NCI-H2171 (cell line): ENCODE results near the gene CYB5R3.
"Not testable (repeated sequence)": the region's sequence is repeated elsewhere in the genome, so short reads cannot be mapped to it uniquely, and the experiment has no call there.

Experiments
- DNase-seq: peaks from one replicate; lab custom pipeline; 2025; lab: John Stamatoyannopoulos, UW

CYB5R3 gene

GRCh38 chr22:42623756-42624441 is 25.3 kb downstream of the CYB5R3 start:
- no peak for DNase-seq

GRCh38 chr22:42623301-42623751 is 25.9 kb downstream of the CYB5R3 start:
- DNase-seq: no peak

- no peak for DNase-seq
Measured at GRCh38 chr22:42622061-42622710, 27.0 kb downstream of the CYB5R3 start.

GRCh38 chr22:42621505-42622002 is 27.6 kb downstream of the CYB5R3 start:
- DNase-seq: no peak

GRCh38 chr22:42620084-42620483 is 29.1 kb downstream of the CYB5R3 start:
- no peak for DNase-seq

- DNase-seq: no peak
Measured at GRCh38 chr22:42619261-42620063, 29.7 kb downstream of the CYB5R3 start.

- DNase-seq: no peak
Measured at GRCh38 chr22:42617155-42617983, 31.8 kb downstream of the CYB5R3 start.

- DNase-seq: not testable (repeated sequence)
Measured at GRCh38 chr22:42615860-42616175, 33.4 kb downstream of the CYB5R3 start.

- DNase-seq: peak; percentile 96
Measured at GRCh38 chr22:42615092-42615859, 33.9 kb downstream of the CYB5R3 start.

- DNase-seq: peak; percentile 99
Measured at GRCh38 chr22:42614312-42615091, 34.7 kb downstream of the CYB5R3 start, which contains the start of gene POLDIP3. Gene POLDIP3, minus strand, starts transcription at chr22:42614883. Its CDS starts 26 bp downstream, at chr22:42614857.

- no peak for DNase-seq
Measured at GRCh38 chr22:42613872-42614301, 35.3 kb downstream of the CYB5R3 start.

GRCh38 chr22:42612336-42612735 is 36.9 kb downstream of the CYB5R3 start:
- DNase-seq: no peak

- no peak for DNase-seq
Measured at GRCh38 chr22:42611051-42611450, 38.1 kb downstream of the CYB5R3 start.

- no peak for DNase-seq
Measured at GRCh38 chr22:42610186-42610585, 39.0 kb downstream of the CYB5R3 start.

- DNase-seq: no peak
Measured at GRCh38 chr22:42608823-42609361, 40.3 kb downstream of the CYB5R3 start.

- no peak for DNase-seq
Measured at GRCh38 chr22:42608136-42608822, 40.9 kb downstream of the CYB5R3 start.

GRCh38 chr22:42607641-42608040 is 41.6 kb downstream of the CYB5R3 start:
- DNase-seq: not testable (repeated sequence)

- DNase-seq: no peak
Measured at GRCh38 chr22:42604403-42604802, 44.8 kb downstream of the CYB5R3 start.

GRCh38 chr22:42603427-42603826 is 45.8 kb downstream of the CYB5R3 start:
- DNase-seq: no peak
